DLD1 (cell line): ENCODE data around the gene BATF3.

Experiments
- in situ Hi-C: cut with HindIII; loops from 2 replicates; pipeline ENCODE4 v1.10.0; 2017; ENCODE audit warnings: low sequenced_read_pairs

Gene BATF3

GRCh38 chr1:212710566-212710965 is 10.9 kb upstream of the BATF3 start:
- in situ Hi-C loops, result no loop called here

- in situ Hi-C loops, result no loop called here
Observed at GRCh38 chr1:212703991-212704564, 4.4 kb upstream of the BATF3 start.

- in situ Hi-C loops, result no loop called here
Observed at GRCh38 chr1:212702672-212703071, 3.0 kb upstream of the BATF3 start.

- in situ Hi-C loops, result no loop called here
Observed at GRCh38 chr1:212701910-212702309, 2.3 kb upstream of the BATF3 start.

GRCh38 chr1:212700892-212701819 is 1.5 kb upstream of the BATF3 start:
- in situ Hi-C loops, result no loop called here

- in situ Hi-C loops, result no loop called here
Observed at GRCh38 chr1:212700223-212700891, 717 bp upstream of the BATF3 start.

GRCh38 chr1:212699104-212699624 is 476 bp downstream of the BATF3 start:
- in situ Hi-C loops, result no loop called here

GRCh38 chr1:212698467-212699103 is 1.1 kb downstream of the BATF3 start:
- in situ Hi-C loops, result no loop called here

GRCh38 chr1:212696721-212697331 is 2.8 kb downstream of the BATF3 start:
- in situ Hi-C loops, result no loop called here

- in situ Hi-C loops, result no loop called here
Observed at GRCh38 chr1:212692774-212693644, 6.6 kb downstream of the BATF3 start.

GRCh38 chr1:212691561-212692071 is 8.0 kb downstream of the BATF3 start:
- in situ Hi-C loops, result no loop called here

- in situ Hi-C loops, result no loop called here
Observed at GRCh38 chr1:212690816-212691403, 8.7 kb downstream of the BATF3 start.

GRCh38 chr1:212689758-212690529 is 9.7 kb downstream of the BATF3 start:
- in situ Hi-C loops, result no loop called here

GRCh38 chr1:212689196-212689725 is 10.4 kb downstream of the BATF3 start:
- in situ Hi-C loops, result no loop called here

GRCh38 chr1:212688341-212689047 is 11.1 kb downstream of the BATF3 start:
- in situ Hi-C loops, result no loop called here

GRCh38 chr1:212687811-212688210 is 11.8 kb downstream of the BATF3 start:
- in situ Hi-C loops, result no loop called here

GRCh38 chr1:212686591-212686990 is 13.0 kb downstream of the BATF3 start:
- in situ Hi-C loops, result no loop called here
